Activated T-cell treated with anti-CD3 and anti-CD28 coated beads, Interleukin-2, amount 50 U/mL, for 4 hours (primary cell): ENCODE measurements around the gene TMEM132D. TPM values are rescaled to one million over a fixed set of nuclear protein-coding genes. Genes with fewer than 3 reads are reported as not detected.
"Not testable (repeated sequence)": the region's sequence is repeated elsewhere in the genome, so short reads cannot be mapped to it uniquely, and the experiment has no call there.

Experiments used
- ATAC-seq, 2 donors: fragments of 200-7000 bp; cut with Tn5 transposase; one replicate each; pipeline ENCODE4 v1.10.0; 2021
- DNase-seq: peaks from one replicate; pipeline ENCODE4 v3.0.0-alpha.2; 2020
- H3K27me3 Mint-ChIP-seq: one replicate; pipeline ENCODE4 v1.8.0; 2021; ENCODE audit warnings: low read depth, mixed read lengths
- H3K36me3 Mint-ChIP-seq: one replicate; pipeline ENCODE4 v1.8.0; 2022; ENCODE audit warnings: mixed read lengths; ENCODE audit not compliant: insufficient read depth
- H3K4me1 Mint-ChIP-seq: one replicate; pipeline ENCODE4 v1.8.0; 2021; ENCODE audit warnings: low read depth, mixed read lengths
- H3K4me3 Mint-ChIP-seq: one replicate; pipeline ENCODE4 v1.8.0; 2021; ENCODE audit warnings: mild to moderate bottlenecking, moderate library complexity, mixed read lengths
- H3K9me3 Mint-ChIP-seq: one replicate; pipeline ENCODE4 v1.8.0; 2021; ENCODE audit warnings: mixed read lengths
- total RNA-seq, 3 donors: library from RNA; stranded (reverse); gene quantifications; one replicate each; pipeline ENCODE4 v1.2.1, GENCODE V29; 2021

TMEM132D gene
- total RNA-seq, 3 donors from 2014 or later: not detected

DNA sequence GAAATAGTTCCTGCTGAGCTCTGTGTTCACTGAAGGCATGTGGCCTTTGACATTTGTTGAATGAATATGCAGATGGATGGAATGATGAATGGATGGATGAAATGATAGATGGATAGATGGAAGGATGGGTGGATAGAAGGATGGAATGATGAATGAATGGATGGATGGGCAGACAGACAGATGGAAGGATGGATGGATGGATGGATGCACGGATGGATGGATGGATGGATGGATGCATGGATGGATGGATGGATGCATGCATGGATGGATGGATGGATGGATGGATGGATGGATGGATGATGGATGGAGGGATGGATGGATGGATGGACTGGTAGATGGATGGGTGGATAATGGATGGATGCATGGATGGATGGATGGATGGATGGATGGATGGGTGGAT, 4.8 kb downstream of the TMEM132D start:
- peaks cover 18% of the 10 kb centered on the region for H3K27me3 Mint-ChIP-seq
- H3K36me3 Mint-ChIP-seq, DNase-seq, H3K4me1 Mint-ChIP-seq, H3K4me3 Mint-ChIP-seq, H3K9me3 Mint-ChIP-seq, ATAC-seq: not testable (repeated sequence)

- no peaks in the 10 kb centered on the region for H3K36me3 Mint-ChIP-seq
- H3K4me3 Mint-ChIP-seq: no peak overlapping the region
- ATAC-seq: no peak
- H3K4me1 Mint-ChIP-seq: no peaks in the 10 kb centered on the region
- no peak for DNase-seq
- peaks cover 2% of the 10 kb centered on the region for H3K27me3 Mint-ChIP-seq
- H3K9me3 Mint-ChIP-seq: no peaks in the 10 kb centered on the region
Measured at GRCh38 chr12:129893691-129894090, 10.1 kb downstream of the TMEM132D start.

DNA sequence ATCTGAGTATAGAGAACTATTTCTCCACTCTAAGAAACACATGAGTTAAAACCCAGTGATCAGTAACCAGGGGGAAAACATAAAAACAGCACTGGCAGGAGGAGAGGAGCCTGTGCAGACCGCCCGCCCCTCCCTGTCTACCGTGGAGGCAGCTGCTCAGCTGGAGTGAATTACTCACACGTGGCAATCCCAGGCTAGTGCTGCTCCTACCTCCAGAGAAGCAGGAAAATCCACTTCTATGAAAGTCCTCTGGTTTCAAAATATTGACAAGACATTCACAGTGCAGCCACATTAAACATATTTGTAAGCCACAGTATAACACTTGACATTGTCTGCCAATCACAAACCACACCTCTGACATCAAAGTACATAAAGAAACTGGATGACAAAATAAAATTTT, 16.7 kb downstream of the TMEM132D start:
- H3K36me3 Mint-ChIP-seq: no peaks in the 10 kb centered on the region
- peaks cover 2% of the 10 kb centered on the region for H3K27me3 Mint-ChIP-seq
- H3K9me3 Mint-ChIP-seq: no peaks in the 10 kb centered on the region
- ATAC-seq (no peak), DNase-seq (no peak)
- no peak overlapping the region for H3K4me3 Mint-ChIP-seq
- H3K4me1 Mint-ChIP-seq: no peaks in the 10 kb centered on the region

DNA sequence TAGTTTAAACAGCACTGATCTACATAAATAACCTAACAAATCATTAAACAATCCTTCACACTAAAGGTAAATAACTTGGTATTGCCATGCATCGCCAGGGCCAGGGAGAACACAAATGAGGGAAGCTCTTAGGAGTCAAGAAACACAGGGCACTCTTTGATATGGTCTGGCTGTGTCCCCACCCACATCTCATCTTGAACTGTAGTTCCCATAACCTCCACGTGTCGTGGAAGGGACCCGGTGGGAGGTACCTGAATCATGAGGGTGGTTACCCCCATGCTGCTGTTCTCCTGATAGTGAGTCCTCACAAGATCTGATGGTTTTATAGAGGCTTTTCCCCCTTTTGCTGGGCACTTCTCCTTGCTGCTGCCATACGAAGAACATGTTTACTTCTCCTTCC, 17.3 kb downstream of the TMEM132D start:
- no peaks in the 10 kb centered on the region for H3K4me1 Mint-ChIP-seq
- H3K27me3 Mint-ChIP-seq: peaks cover 2% of the 10 kb centered on the region
- no peak for ATAC-seq
- no peak overlapping the region for H3K4me3 Mint-ChIP-seq
- H3K36me3 Mint-ChIP-seq: no peaks in the 10 kb centered on the region
- no peak for DNase-seq
- H3K9me3 Mint-ChIP-seq: no peaks in the 10 kb centered on the region

GRCh38 chr12:129885287-129885686, 18.5 kb downstream of the TMEM132D start:
- no peak for DNase-seq
- H3K4me1 Mint-ChIP-seq: no peaks in the 10 kb centered on the region
- no peaks in the 10 kb centered on the region for H3K36me3 Mint-ChIP-seq
- no peak for ATAC-seq
- no peaks in the 10 kb centered on the region for H3K9me3 Mint-ChIP-seq
- no peaks in the 10 kb centered on the region for H3K27me3 Mint-ChIP-seq
- H3K4me3 Mint-ChIP-seq: no peak overlapping the region

DNA sequence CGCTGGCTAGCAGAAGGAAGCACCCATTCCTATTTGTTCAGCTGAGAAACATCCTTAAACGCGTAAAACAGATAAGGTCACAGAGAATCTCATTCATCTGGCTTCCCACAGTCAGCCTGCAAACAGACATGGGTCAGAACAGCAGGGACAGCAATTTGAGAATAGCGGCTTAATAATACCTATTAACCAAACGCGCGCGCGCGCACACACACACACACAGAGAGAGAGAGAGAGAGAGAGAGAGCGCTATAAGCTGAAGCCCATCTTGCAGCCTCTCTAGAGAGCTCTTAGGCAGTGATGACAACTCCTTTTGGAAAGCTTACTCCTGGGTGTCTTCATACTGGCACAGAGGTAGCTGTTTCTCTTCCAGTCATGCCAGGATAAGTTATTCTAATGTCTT, 26.4 kb downstream of the TMEM132D start:
- Mint-ChIP-seq H3K9me3 (peaks cover 6% of the 10 kb centered on the region), H3K4me3 (no peak overlapping the region), H3K4me1 (no peaks in the 10 kb centered on the region), H3K27me3 (no peaks in the 10 kb centered on the region), H3K36me3 (no peaks in the 10 kb centered on the region)
- DNase-seq: no peak
- ATAC-seq: no peak

- Mint-ChIP-seq H3K4me1 (no peaks in the 10 kb centered on the region), H3K4me3 (no peak overlapping the region), H3K36me3 (no peaks in the 10 kb centered on the region), H3K9me3 (peaks cover 6% of the 10 kb centered on the region), H3K27me3 (no peaks in the 10 kb centered on the region)
- ATAC-seq (no peak), DNase-seq (no peak)
Measured at GRCh38 chr12:129873833-129874208, 30.0 kb downstream of the TMEM132D start.

GRCh38 chr12:129873111-129873832, 30.6 kb downstream of the TMEM132D start:
- ATAC-seq (no peak), DNase-seq (no peak)
- no peaks in the 10 kb centered on the region for H3K27me3 Mint-ChIP-seq
- no peak overlapping the region for H3K4me3 Mint-ChIP-seq
- H3K36me3 Mint-ChIP-seq: no peaks in the 10 kb centered on the region
- peaks cover 6% of the 10 kb centered on the region for H3K9me3 Mint-ChIP-seq
- no peaks in the 10 kb centered on the region for H3K4me1 Mint-ChIP-seq

DNA sequence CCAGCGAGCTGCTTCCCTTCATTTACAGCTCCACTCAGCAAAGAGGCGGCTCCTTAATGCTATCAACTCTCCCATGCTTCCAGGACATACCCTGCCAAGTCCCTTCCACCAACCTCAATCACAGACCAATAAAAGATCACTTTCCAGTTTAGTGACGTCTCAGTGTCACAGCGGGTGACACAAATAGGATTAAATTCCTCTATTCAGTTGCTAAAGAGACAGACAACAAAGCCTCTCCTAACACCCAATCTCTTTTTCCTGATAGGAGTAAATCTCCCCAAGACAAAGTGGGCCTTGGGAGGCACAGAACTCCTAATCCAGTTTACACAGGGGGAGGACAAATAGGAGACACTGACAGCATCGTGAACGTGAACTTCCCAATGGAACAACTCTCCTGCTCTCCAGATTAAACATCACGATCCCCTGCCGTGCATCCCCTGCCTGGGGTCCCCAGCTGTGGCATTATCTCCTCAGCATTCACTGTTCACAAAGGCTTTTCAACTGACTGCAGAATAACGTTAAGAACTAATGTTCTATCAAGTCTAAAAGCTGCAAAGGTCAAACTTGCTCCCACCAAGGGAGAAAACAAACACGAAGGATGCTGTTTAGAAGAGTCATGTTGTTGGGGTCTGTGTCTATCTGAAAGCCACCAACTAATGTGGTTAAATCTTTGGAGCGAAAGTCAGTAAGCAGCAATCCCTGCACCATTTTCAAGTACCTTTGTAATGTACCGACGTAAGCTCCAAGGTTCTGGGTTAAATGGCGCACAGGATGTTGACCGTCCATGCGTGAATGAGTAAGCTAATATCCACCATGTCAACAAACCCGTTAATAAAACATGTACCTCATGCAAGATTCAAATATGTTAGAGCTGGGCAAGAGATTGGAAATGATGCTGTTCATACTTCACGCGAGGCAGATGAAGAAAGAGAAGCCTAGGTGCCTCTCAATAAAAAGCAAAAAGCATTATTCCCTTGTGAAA, 31.5 kb downstream of the TMEM132D start:
- Mint-ChIP-seq H3K9me3 (peaks cover 6% of the 10 kb centered on the region), H3K27me3 (no peaks in the 10 kb centered on the region), H3K4me3 (no peak overlapping the region), H3K36me3 (no peaks in the 10 kb centered on the region), H3K4me1 (no peaks in the 10 kb centered on the region)
- no peak for ATAC-seq
- DNase-seq: no peak

- no peaks in the 10 kb centered on the region for H3K36me3 Mint-ChIP-seq
- H3K4me1 Mint-ChIP-seq: no peaks in the 10 kb centered on the region
- DNase-seq: no peak
- H3K4me3 Mint-ChIP-seq: no peak overlapping the region
- peaks cover 5% of the 10 kb centered on the region for H3K9me3 Mint-ChIP-seq
- no peaks in the 10 kb centered on the region for H3K27me3 Mint-ChIP-seq
- ATAC-seq: no peak
Measured at GRCh38 chr12:129870796-129871195, 33.0 kb downstream of the TMEM132D start.

- ATAC-seq (no peak), DNase-seq (no peak)
- Mint-ChIP-seq H3K9me3 (peaks cover 11% of the 10 kb centered on the region), H3K4me3 (no peak overlapping the region), H3K36me3 (no peaks in the 10 kb centered on the region), H3K27me3 (no peaks in the 10 kb centered on the region), H3K4me1 (no peaks in the 10 kb centered on the region)
Measured at GRCh38 chr12:129870136-129870535, 33.7 kb downstream of the TMEM132D start.

DNA sequence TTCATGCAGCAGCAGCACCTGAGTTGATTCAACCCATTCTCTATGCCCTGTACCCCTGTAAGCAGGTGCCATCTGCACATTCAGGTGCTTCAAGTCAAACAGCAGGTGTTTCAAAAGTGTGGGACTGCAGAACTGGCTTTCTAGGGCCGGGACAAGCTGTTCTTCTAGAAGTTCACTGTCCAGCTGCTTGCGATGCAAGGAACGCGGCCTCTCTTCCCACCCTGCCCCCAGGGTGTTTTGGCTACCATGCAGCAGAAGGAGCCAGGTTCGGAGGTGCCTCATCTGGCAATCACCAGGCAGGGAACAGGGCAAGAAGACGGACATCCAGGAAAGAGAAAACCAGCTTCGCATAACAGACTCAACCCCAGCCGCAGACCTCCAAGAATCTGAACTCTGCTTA, 35.2 kb downstream of the TMEM132D start:
- Mint-ChIP-seq H3K9me3 (peaks cover 11% of the 10 kb centered on the region), H3K36me3 (no peaks in the 10 kb centered on the region), H3K27me3 (no peaks in the 10 kb centered on the region), H3K4me1 (no peaks in the 10 kb centered on the region), H3K4me3 (no peak overlapping the region)
- ATAC-seq (no peak), DNase-seq (no peak)

GRCh38 chr12:129863938-129864337, 39.9 kb downstream of the TMEM132D start:
- Mint-ChIP-seq H3K4me1 (no peaks in the 10 kb centered on the region), H3K4me3 (no peak overlapping the region), H3K36me3 (no peaks in the 10 kb centered on the region), H3K27me3 (no peaks in the 10 kb centered on the region), H3K9me3 (peaks cover 11% of the 10 kb centered on the region)
- DNase-seq: no peak
- ATAC-seq: no peak

- ATAC-seq: no peak
- no peaks in the 10 kb centered on the region for H3K27me3 Mint-ChIP-seq
- H3K4me3 Mint-ChIP-seq: no peak overlapping the region
- H3K4me1 Mint-ChIP-seq: no peaks in the 10 kb centered on the region
- peaks cover 11% of the 10 kb centered on the region for H3K9me3 Mint-ChIP-seq
- DNase-seq: no peak
- H3K36me3 Mint-ChIP-seq: no peaks in the 10 kb centered on the region
Measured at GRCh38 chr12:129862561-129863175, 41.2 kb downstream of the TMEM132D start.
